Activated CD4-positive, alpha-beta T cell treated with anti-CD3 and anti-CD28 coated beads, Interleukin-2, amount 10 ng/mL, durations not matched to agents 7 days and 5 days (primary cell): ENCODE data around the gene SRSF10. TPM values are rescaled to one million over a fixed set of nuclear protein-coding genes. Genes with fewer than 3 reads are reported as not detected.

ENCODE experiments used
- microRNA-seq: library from miRNA; unstranded; fragments of <30 nt; microRNA quantifications from one replicate; pipeline ENCODE4 v1.2.0, GENCODE V29; 2021; ENCODE audit warnings: borderline microRNAs expressed, borderline replicate concordance
- total RNA-seq, 2 experiments: library from RNA; stranded (reverse); gene quantifications; one replicate each; pipeline ENCODE4 v1.2.3, GENCODE V29; 2021

The SRSF10 gene
- total RNA-seq, 2 experiments from 2014 or later: 217 to 224 TPM

Small RNA genes lying within 50 kb of the gene (microRNA-seq; reads per million reads assigned to microRNA genes)
- gene MIR378F: not detected

Other genes with a start within 250 kb of the SRSF10 start
- 10 to 100 TPM; 29.8 to 33.5 TPM for gene ELOA, start 236.9 kb downstream of the SRSF10 start, total RNA-seq
- gene PITHD1, start 201.9 kb downstream of the SRSF10 start, total RNA-seq: 10 to 100 TPM; 54.3 to 55.3 TPM
- gene LYPLA2, start 189.2 kb downstream of the SRSF10 start, total RNA-seq: 10 to 100 TPM; 73.2 to 75.9 TPM
- 10 to 100 TPM; 14.5 to 17.4 TPM for gene GALE, start 179.6 kb downstream of the SRSF10 start, total RNA-seq
- gene HMGCL, start 154.9 kb downstream of the SRSF10 start, total RNA-seq: 10 to 100 TPM; 22.1 to 25.2 TPM
- gene FUCA1, start 112.0 kb downstream of the SRSF10 start, total RNA-seq: 1 to 10 TPM; 5.8 to 6.1 TPM
- under 1 TPM; 0.04 to 0.07 TPM for gene CNR2, start 67.0 kb downstream of the SRSF10 start, total RNA-seq
- 100 to 1,000 TPM; 151 to 186 TPM for gene PNRC2, start 20.5 kb downstream of the SRSF10 start, total RNA-seq
- not detected for gene MYOM3, start 131.8 kb upstream of the SRSF10 start, total RNA-seq
- gene IL22RA1, start 162.8 kb upstream of the SRSF10 start, total RNA-seq: not detected
- 1 to 10 TPM; 3.2 to 3.4 TPM for gene IFNLR1, start 207.0 kb upstream of the SRSF10 start, total RNA-seq